Activated naive CD8-positive, alpha-beta T cell treated with anti-CD3 and anti-CD28 coated beads, Interleukin-2, amount 10 ng/mL, durations not matched to agents 7 days and 5 days (primary cell): ENCODE data around the gene TMEM35B. TPM values are rescaled to one million over a fixed set of nuclear protein-coding genes. Genes with fewer than 3 reads are reported as not detected.
"Not testable (repeated sequence)": the region's sequence is repeated elsewhere in the genome, so short reads cannot be mapped to it uniquely, and the experiment has no call there.

Experiments
- ATAC-seq: fragments of 150-1000 bp; cut with Tn5 transposase; one replicate; pipeline ENCODE4 v1.10.0; 2021; ENCODE audit warnings: low read depth, moderate library complexity
- POLR2A ChIA-PET: fragments of 350-600 bp; sonication (Branson Sonifier 250); formaldehyde crosslinking; loops from one replicate; lab custom pipeline; 2021; ENCODE audit warnings: antibody characterized with exemption; lab: Charles Lee
- DNase-seq: peaks from one replicate; pipeline ENCODE4 v3.0.0; 2021
- H3K27ac Mint-ChIP-seq: one replicate; pipeline ENCODE4 v1.8.0; 2022; ENCODE audit warnings: mild to moderate bottlenecking, mixed read lengths
- H3K27me3 Mint-ChIP-seq: one replicate; pipeline ENCODE4 v1.8.0; 2022; ENCODE audit warnings: mild to moderate bottlenecking, moderate library complexity, mixed read lengths
- H3K36me3 Mint-ChIP-seq: one replicate; pipeline ENCODE4 v1.8.0; 2021; ENCODE audit warnings: mild to moderate bottlenecking, mixed read lengths
- H3K4me1 Mint-ChIP-seq: one replicate; pipeline ENCODE4 v1.8.0; 2021; ENCODE audit warnings: mixed read lengths
- H3K4me3 Mint-ChIP-seq: one replicate; pipeline ENCODE4 v1.8.0; 2022; ENCODE audit warnings: mild to moderate bottlenecking, moderate library complexity, mixed read lengths
- H3K9me3 Mint-ChIP-seq: one replicate; pipeline ENCODE4 v1.8.0; 2021; ENCODE audit warnings: mixed read lengths
- total RNA-seq, 2 experiments: library from RNA; stranded (reverse); gene quantifications; one replicate each; pipeline ENCODE4 v1.2.3, GENCODE V29; 2021

TMEM35B gene
- total RNA-seq, 2 experiments from 2014 or later = 38.0 to 39.9 TPM

- no peak overlapping the region for H3K27ac Mint-ChIP-seq
- ATAC-seq = no peak
- POLR2A ChIA-PET = no interaction called here
- peaks cover 23% of the 10 kb centered on the region for H3K4me1 Mint-ChIP-seq
- no peaks in the 10 kb centered on the region for H3K27me3 Mint-ChIP-seq
- DNase-seq = no peak
- no peaks in the 10 kb centered on the region for H3K9me3 Mint-ChIP-seq
- H3K36me3 Mint-ChIP-seq = peaks cover 20% of the 10 kb centered on the region
- no peak overlapping the region for H3K4me3 Mint-ChIP-seq
These were observed 1.9 kb upstream of the TMEM35B start for GRCh38 chr1:34987018-34987417.

- H3K4me3 Mint-ChIP-seq = peak overlapping the region; percentile 88
- H3K27me3 Mint-ChIP-seq, H3K9me3 Mint-ChIP-seq, ATAC-seq, DNase-seq: not testable (repeated sequence)
- peaks cover 23% of the 10 kb centered on the region for H3K4me1 Mint-ChIP-seq
- H3K36me3 Mint-ChIP-seq = peaks cover 21% of the 10 kb centered on the region
- POLR2A ChIA-PET = interaction anchor here (1.3 to 2.4 kb wide), 6 partner anchors 45 to 785 kb away, joined by 3 to 18 read pairs (median 8); partner anchors contain the start of genes CLSPN, SMIM12, ZMYM1 and ZMYM6
- peak overlapping the region; percentile 91 for H3K27ac Mint-ChIP-seq
These were observed 410 bp upstream of the TMEM35B start for GRCh38 chr1:34985609-34985904.

GRCh38 chr1:34984435-34984792, 733 bp downstream of the TMEM35B start:
- Mint-ChIP-seq H3K4me1 (peaks cover 23% of the 10 kb centered on the region), H3K4me3 (peak overlapping the region; percentile 99), H3K27me3 (no peaks in the 10 kb centered on the region), H3K36me3 (peaks cover 21% of the 10 kb centered on the region), H3K27ac (peak overlapping the region; percentile 90), H3K9me3 (no peaks in the 10 kb centered on the region)
- DNase-seq (no peak), ATAC-seq (peak; percentile 5)
- POLR2A ChIA-PET = interaction anchor here (1.0 to 2.4 kb wide), 6 partner anchors 47 to 196 kb away, joined by 3 to 18 read pairs (median 8); partner anchors contain the start of genes SMIM12, ZMYM1 and ZMYM6

GRCh38 chr1:34983700-34984355, 1.3 kb downstream of the TMEM35B start:
- H3K4me3 Mint-ChIP-seq = peak overlapping the region; percentile 99
- DNase-seq (no peak), ATAC-seq (no peak)
- peaks cover 21% of the 10 kb centered on the region for H3K36me3 Mint-ChIP-seq
- peak overlapping the region; percentile 90 for H3K27ac Mint-ChIP-seq
- no peaks in the 10 kb centered on the region for H3K27me3 Mint-ChIP-seq
- no peaks in the 10 kb centered on the region for H3K9me3 Mint-ChIP-seq
- H3K4me1 Mint-ChIP-seq = peaks cover 23% of the 10 kb centered on the region
- POLR2A ChIA-PET = interaction anchor here (1.0 to 2.4 kb wide), 3 partner anchors 119 to 196 kb away, joined by 3 to 12 read pairs (median 4); partner anchors contain the start of gene SMIM12

GRCh38 chr1:34982820-34983376, 2.2 kb downstream of the TMEM35B start:
- Mint-ChIP-seq H3K9me3 (no peaks in the 10 kb centered on the region), H3K27ac (peak overlapping the region; percentile 42), H3K36me3 (peaks cover 18% of the 10 kb centered on the region), H3K4me3 (no peak overlapping the region), H3K4me1 (peaks cover 28% of the 10 kb centered on the region), H3K27me3 (no peaks in the 10 kb centered on the region)
- POLR2A ChIA-PET = interaction anchor here (1.3 kb wide), 1 partner anchor 96 kb away, joined by 4 read pairs; the partner anchor contains the start of gene ZMYM1
- DNase-seq (no peak), ATAC-seq (no peak)

- ATAC-seq (no peak), DNase-seq (no peak)
- no peaks in the 10 kb centered on the region for H3K9me3 Mint-ChIP-seq
- POLR2A ChIA-PET = no interaction called here
- no peaks in the 10 kb centered on the region for H3K27me3 Mint-ChIP-seq
- H3K4me1 Mint-ChIP-seq = peaks cover 21% of the 10 kb centered on the region
- no peak overlapping the region for H3K4me3 Mint-ChIP-seq
- H3K36me3 Mint-ChIP-seq = peaks cover 18% of the 10 kb centered on the region
- H3K27ac Mint-ChIP-seq = no peak overlapping the region
These were observed 4.4 kb downstream of the TMEM35B start for GRCh38 chr1:34980715-34981114.

GRCh38 chr1:34978921-34979320, 6.2 kb downstream of the TMEM35B start:
- POLR2A ChIA-PET = no interaction called here
- DNase-seq = no peak
- Mint-ChIP-seq H3K27ac (no peak overlapping the region), H3K4me3 (no peak overlapping the region), H3K4me1 (peaks cover 14% of the 10 kb centered on the region), H3K9me3 (no peaks in the 10 kb centered on the region), H3K36me3 (peaks cover 21% of the 10 kb centered on the region), H3K27me3 (no peaks in the 10 kb centered on the region)
- no peak for ATAC-seq

- POLR2A ChIA-PET = no interaction called here
These were observed 7.3 kb downstream of the TMEM35B start for GRCh38 chr1:34977858-34978257.

GRCh38 chr1:34977210-34977471, 8.0 kb downstream of the TMEM35B start:
- peaks cover 14% of the 10 kb centered on the region for H3K36me3 Mint-ChIP-seq
- no peak for ATAC-seq
- H3K27me3 Mint-ChIP-seq = no peaks in the 10 kb centered on the region
- POLR2A ChIA-PET = no interaction called here
- H3K9me3 Mint-ChIP-seq = no peaks in the 10 kb centered on the region
- no peak for DNase-seq
- peaks cover 5% of the 10 kb centered on the region for H3K4me1 Mint-ChIP-seq
- no peak overlapping the region for H3K27ac Mint-ChIP-seq
- H3K4me3 Mint-ChIP-seq = no peak overlapping the region

More at GRCh38 chr1:34977858-34978257, 7.3 kb downstream of the TMEM35B start:
- H3K36me3 Mint-ChIP-seq = peaks cover 16% of the 10 kb centered on the region
- no peak overlapping the region for H3K4me3 Mint-ChIP-seq
- DNase-seq (no peak), ATAC-seq (no peak)
- H3K27ac Mint-ChIP-seq = no peak overlapping the region
- peaks cover 6% of the 10 kb centered on the region for H3K4me1 Mint-ChIP-seq
- H3K9me3 Mint-ChIP-seq = no peaks in the 10 kb centered on the region
- H3K27me3 Mint-ChIP-seq = no peaks in the 10 kb centered on the region

- peaks cover 5% of the 10 kb centered on the region for H3K4me1 Mint-ChIP-seq
- POLR2A ChIA-PET = no interaction called here
- ATAC-seq (no peak), DNase-seq (no peak)
- no peaks in the 10 kb centered on the region for H3K27me3 Mint-ChIP-seq
- H3K27ac Mint-ChIP-seq = no peak overlapping the region
- H3K36me3 Mint-ChIP-seq = peaks cover 10% of the 10 kb centered on the region
- H3K4me3 Mint-ChIP-seq = no peak overlapping the region
- H3K9me3 Mint-ChIP-seq = no peaks in the 10 kb centered on the region
These were observed 8.6 kb downstream of the TMEM35B start for GRCh38 chr1:34976384-34977209.

- POLR2A ChIA-PET = no interaction called here
- peaks cover 5% of the 10 kb centered on the region for H3K4me1 Mint-ChIP-seq
- no peak overlapping the region for H3K4me3 Mint-ChIP-seq
- H3K27ac Mint-ChIP-seq = no peak overlapping the region
- H3K27me3 Mint-ChIP-seq = no peaks in the 10 kb centered on the region
- ATAC-seq = no peak
- DNase-seq = no peak
- H3K9me3 Mint-ChIP-seq = no peaks in the 10 kb centered on the region
- peaks cover 10% of the 10 kb centered on the region for H3K36me3 Mint-ChIP-seq
These were observed 9.4 kb downstream of the TMEM35B start for GRCh38 chr1:34975771-34976170.

- H3K27me3 Mint-ChIP-seq = no peaks in the 10 kb centered on the region
- POLR2A ChIA-PET = no interaction called here
- no peak for ATAC-seq
- no peaks in the 10 kb centered on the region for H3K9me3 Mint-ChIP-seq
- no peak for DNase-seq
- no peak overlapping the region for H3K27ac Mint-ChIP-seq
- peaks cover 5% of the 10 kb centered on the region for H3K4me1 Mint-ChIP-seq
- peaks cover 10% of the 10 kb centered on the region for H3K36me3 Mint-ChIP-seq
- no peak overlapping the region for H3K4me3 Mint-ChIP-seq
These were observed 9.8 kb downstream of the TMEM35B start for GRCh38 chr1:34975338-34975737.

- H3K27me3 Mint-ChIP-seq = no peaks in the 10 kb centered on the region
- H3K9me3 Mint-ChIP-seq = no peaks in the 10 kb centered on the region
- peaks cover 5% of the 10 kb centered on the region for H3K4me1 Mint-ChIP-seq
- DNase-seq = no peak
- peaks cover 10% of the 10 kb centered on the region for H3K36me3 Mint-ChIP-seq
- POLR2A ChIA-PET = no interaction called here
- no peak overlapping the region for H3K4me3 Mint-ChIP-seq
- H3K27ac Mint-ChIP-seq = no peak overlapping the region
- ATAC-seq = no peak
These were observed 10.5 kb downstream of the TMEM35B start for GRCh38 chr1:34974626-34975025.
